ENCODE data around the gene CBR3.

Gene CBR3

DNA sequence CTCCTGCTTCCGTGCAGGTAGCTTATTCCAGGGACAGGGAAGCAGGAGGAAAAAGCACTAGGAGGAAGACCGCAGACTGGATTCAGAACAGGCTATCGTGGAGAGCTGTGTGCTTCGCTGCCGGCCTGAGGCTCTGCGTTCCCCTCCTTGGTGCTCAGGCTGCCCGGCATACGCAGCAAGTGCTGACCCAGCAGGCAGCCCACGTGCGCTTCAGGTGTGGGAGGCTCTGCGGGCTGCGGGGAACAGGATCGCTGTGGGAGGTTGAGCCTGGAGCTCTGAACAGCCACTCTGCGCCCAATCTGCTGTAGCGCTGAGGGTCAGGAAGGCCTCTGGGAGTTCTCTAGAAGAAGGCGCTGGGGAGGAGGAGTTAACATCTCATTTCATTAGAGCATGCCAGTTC, 49.7 kb downstream of the CBR3 start:
- H3K27ac ChIP-seq (ENCODE audit: low read depth, low read length) = no peak overlapping the region
- no peak overlapping the region for H3K18ac ChIP-seq (ENCODE audit: low read length)
- H3K23ac ChIP-seq (ENCODE audit: low read length) = no peak overlapping the region
- no peak overlapping the region for H3K9ac ChIP-seq (ENCODE audit: low read length)
- no peak overlapping the region for H2BK5ac ChIP-seq (ENCODE audit: low read length)
- no peak overlapping the region for H3K56ac ChIP-seq (ENCODE audit: low read length)
- H4K8ac ChIP-seq (ENCODE audit: low read depth, low read length) = no peak overlapping the region
- WGBS (ENCODE audit: extremely low coverage, insufficient coverage, low lambda C conversion rate) = no CpG with 5 or more reads among the region's 16 CpGs
- H3K27me3 ChIP-seq (ENCODE audit: insufficient read depth, low read length, poor library complexity) = no peaks in the 10 kb centered on the region
- H2AK5ac ChIP-seq (ENCODE audit: low read length) = no peak overlapping the region
- H3K36me3 ChIP-seq (ENCODE audit: control insufficient read depth, insufficient read depth, low read length) = no peaks in the 10 kb centered on the region
- no peaks in the 10 kb centered on the region for H3K4me1 ChIP-seq (ENCODE audit: control insufficient read depth, low read depth, low read length)
- no peaks in the 10 kb centered on the region for H3K79me1 ChIP-seq (ENCODE audit: low read length)
- no peak overlapping the region for H4K5ac ChIP-seq (ENCODE audit: low read length)
- H3K79me2 ChIP-seq (ENCODE audit: control insufficient read depth, insufficient read depth, low read length) = no peaks in the 10 kb centered on the region
- H3K4me3 ChIP-seq (ENCODE audit: low read length) = no peak overlapping the region
- H2BK120ac ChIP-seq (ENCODE audit: low read depth, low read length) = no peak overlapping the region
- H3K4ac ChIP-seq (ENCODE audit: low read depth, low read length) = no peak overlapping the region
- no peak overlapping the region for H2BK15ac ChIP-seq (replicated peaks; ENCODE audit: low read depth)
- no peak overlapping the region for H3K4me2 ChIP-seq (ENCODE audit: low read length)
- no peak for DNase-seq

DNA sequence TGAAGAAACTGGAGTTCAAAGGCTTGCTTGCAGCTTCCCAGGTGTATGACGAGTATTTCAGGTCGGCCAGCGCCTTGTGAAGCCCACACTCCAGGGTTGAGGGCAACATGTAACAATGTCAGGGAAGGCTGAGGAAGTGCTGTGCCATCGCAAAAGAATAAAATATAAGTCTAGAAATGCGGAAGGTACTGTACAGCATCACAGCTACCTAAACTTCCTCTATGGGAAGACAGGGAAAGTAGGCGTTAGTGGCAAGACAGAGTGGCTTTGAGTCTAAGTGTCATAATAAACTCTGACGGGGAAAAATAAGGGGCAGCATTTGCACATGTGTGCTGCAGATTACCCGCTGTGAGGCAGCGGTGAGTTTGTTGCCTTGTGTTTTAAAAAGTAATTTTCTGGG, 50.6 kb downstream of the CBR3 start:
- no peak overlapping the region for H3K4me3 ChIP-seq (ENCODE audit: low read length)
- no peak overlapping the region for H3K9ac ChIP-seq (ENCODE audit: low read length)
- H2BK15ac ChIP-seq (replicated peaks; ENCODE audit: low read depth) = no peak overlapping the region
- no CpG with 5 or more reads among the region's 9 CpGs for WGBS (ENCODE audit: extremely low coverage, insufficient coverage, low lambda C conversion rate)
- H3K27ac ChIP-seq (ENCODE audit: low read depth, low read length) = no peak overlapping the region
- no peak overlapping the region for H2AK5ac ChIP-seq (ENCODE audit: low read length)
- no peaks in the 10 kb centered on the region for H3K79me1 ChIP-seq (ENCODE audit: low read length)
- no peak overlapping the region for H3K18ac ChIP-seq (ENCODE audit: low read length)
- no peaks in the 10 kb centered on the region for H3K36me3 ChIP-seq (ENCODE audit: control insufficient read depth, insufficient read depth, low read length)
- H2BK5ac ChIP-seq (ENCODE audit: low read length) = no peak overlapping the region
- H3K56ac ChIP-seq (ENCODE audit: low read length) = no peak overlapping the region
- H3K4me2 ChIP-seq (ENCODE audit: low read length) = no peak overlapping the region
- DNase-seq = no peak
- no peak overlapping the region for H3K23ac ChIP-seq (ENCODE audit: low read length)
- H4K8ac ChIP-seq (ENCODE audit: low read depth, low read length) = no peak overlapping the region
- H4K5ac ChIP-seq (ENCODE audit: low read length) = no peak overlapping the region
- H3K79me2 ChIP-seq (ENCODE audit: control insufficient read depth, insufficient read depth, low read length) = no peaks in the 10 kb centered on the region
- H3K4ac ChIP-seq (ENCODE audit: low read depth, low read length) = no peak overlapping the region
- H3K27me3 ChIP-seq (ENCODE audit: insufficient read depth, low read length, poor library complexity) = no peaks in the 10 kb centered on the region
- no peak overlapping the region for H2BK120ac ChIP-seq (ENCODE audit: low read depth, low read length)
- no peaks in the 10 kb centered on the region for H3K4me1 ChIP-seq (ENCODE audit: control insufficient read depth, low read depth, low read length)

DNA sequence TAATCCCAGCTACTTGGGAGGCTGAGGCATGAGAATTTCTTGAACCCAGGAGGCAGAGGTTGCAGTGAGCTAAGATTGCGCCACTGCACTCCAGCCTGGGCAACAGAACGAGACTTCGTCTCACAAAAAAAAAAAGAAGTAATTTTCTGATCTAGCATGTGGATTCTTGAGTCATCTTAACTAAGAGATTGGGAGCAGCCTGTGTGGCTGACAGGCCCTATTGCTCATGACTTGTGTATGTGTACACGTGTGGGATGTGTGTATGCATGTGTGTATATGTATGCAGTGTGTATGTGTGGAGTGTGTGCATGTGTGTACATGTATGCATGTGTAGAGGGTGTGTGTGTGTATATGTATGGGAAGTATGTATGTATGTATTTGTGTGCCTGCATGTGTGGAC, 51.2 kb downstream of the CBR3 start:
- no peak overlapping the region for H4K8ac ChIP-seq (ENCODE audit: low read depth, low read length)
- H3K4me2 ChIP-seq (ENCODE audit: low read length) = no peak overlapping the region
- no peak overlapping the region for H4K5ac ChIP-seq (ENCODE audit: low read length)
- no peak overlapping the region for H2AK5ac ChIP-seq (ENCODE audit: low read length)
- no peak overlapping the region for H3K4ac ChIP-seq (ENCODE audit: low read depth, low read length)
- no peak overlapping the region for H3K56ac ChIP-seq (ENCODE audit: low read length)
- no peak overlapping the region for H3K27ac ChIP-seq (ENCODE audit: low read depth, low read length)
- no peak overlapping the region for H3K9ac ChIP-seq (ENCODE audit: low read length)
- no peaks in the 10 kb centered on the region for H3K36me3 ChIP-seq (ENCODE audit: control insufficient read depth, insufficient read depth, low read length)
- H3K23ac ChIP-seq (ENCODE audit: low read length) = no peak overlapping the region
- no peak overlapping the region for H2BK120ac ChIP-seq (ENCODE audit: low read depth, low read length)
- no peaks in the 10 kb centered on the region for H3K27me3 ChIP-seq (ENCODE audit: insufficient read depth, low read length, poor library complexity)
- H3K4me1 ChIP-seq (ENCODE audit: control insufficient read depth, low read depth, low read length) = no peaks in the 10 kb centered on the region
- no peak overlapping the region for H3K4me3 ChIP-seq (ENCODE audit: low read length)
- no peak overlapping the region for H2BK5ac ChIP-seq (ENCODE audit: low read length)
- no peak overlapping the region for H3K18ac ChIP-seq (ENCODE audit: low read length)
- no peak for DNase-seq
- H3K79me1 ChIP-seq (ENCODE audit: low read length) = no peaks in the 10 kb centered on the region
- no peaks in the 10 kb centered on the region for H3K79me2 ChIP-seq (ENCODE audit: control insufficient read depth, insufficient read depth, low read length)
- no CpG with 5 or more reads among the region's 4 CpGs for WGBS (ENCODE audit: extremely low coverage, insufficient coverage, low lambda C conversion rate)
- no peak overlapping the region for H2BK15ac ChIP-seq (replicated peaks; ENCODE audit: low read depth)

DNA sequence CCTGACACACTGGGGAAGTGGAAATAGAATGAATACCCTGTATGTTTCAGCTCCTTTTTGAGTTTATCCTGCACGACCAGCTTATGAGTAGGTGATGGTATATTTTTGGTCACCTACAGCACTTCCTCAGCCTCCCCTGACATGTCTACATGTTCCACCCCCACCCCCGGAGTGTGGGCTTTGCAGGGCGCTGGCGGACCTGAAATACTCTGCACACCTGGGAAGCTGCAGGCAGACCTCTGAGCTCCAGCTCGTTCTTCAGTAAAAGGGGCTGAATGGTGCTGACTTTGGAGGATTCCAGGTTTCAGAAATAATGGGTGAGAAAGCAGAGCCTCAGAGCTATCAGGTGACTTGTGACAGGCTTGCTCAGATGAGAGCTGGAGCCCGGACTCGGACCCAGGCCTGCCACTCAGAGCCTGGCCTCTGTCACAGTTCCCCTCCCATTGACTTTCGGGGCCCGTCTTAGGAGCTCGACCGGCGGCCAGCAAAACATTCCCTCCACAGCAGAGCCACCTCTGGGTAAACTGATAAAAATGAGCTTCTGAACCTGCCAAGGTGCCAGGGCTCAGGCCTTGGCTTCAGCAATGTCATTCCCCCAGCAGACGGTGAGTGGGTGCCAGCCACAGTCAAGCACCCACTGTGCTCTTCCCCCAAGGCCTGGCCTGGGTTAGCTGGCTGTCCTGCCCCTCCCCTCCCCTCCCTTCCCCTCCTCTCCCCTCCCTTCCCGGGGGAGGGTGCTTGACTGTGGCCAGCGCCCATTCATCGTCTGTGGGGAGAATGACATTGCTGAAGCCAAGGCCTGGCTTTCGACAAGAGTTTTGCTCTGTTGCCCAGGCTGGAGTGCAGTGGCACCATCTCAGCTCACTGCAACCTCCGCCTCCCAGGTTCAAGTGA, 51.9 kb downstream of the CBR3 start:
- no peaks in the 10 kb centered on the region for H3K27me3 ChIP-seq (ENCODE audit: insufficient read depth, low read length, poor library complexity)
- no peak overlapping the region for H3K4me3 ChIP-seq (ENCODE audit: low read length)
- no peak overlapping the region for H3K9ac ChIP-seq (ENCODE audit: low read length)
- no peak overlapping the region for H2AK5ac ChIP-seq (ENCODE audit: low read length)
- H3K27ac ChIP-seq (ENCODE audit: low read depth, low read length) = no peak overlapping the region
- H3K4me1 ChIP-seq (ENCODE audit: control insufficient read depth, low read depth, low read length) = no peaks in the 10 kb centered on the region
- no peak overlapping the region for H2BK5ac ChIP-seq (ENCODE audit: low read length)
- peak overlapping the region; percentile 1 for H3K23ac ChIP-seq (ENCODE audit: low read length)
- no peak overlapping the region for H3K4me2 ChIP-seq (ENCODE audit: low read length)
- no peak for DNase-seq
- H3K79me2 ChIP-seq (ENCODE audit: control insufficient read depth, insufficient read depth, low read length) = no peaks in the 10 kb centered on the region
- no peak overlapping the region for H4K8ac ChIP-seq (ENCODE audit: low read depth, low read length)
- no peak overlapping the region for H2BK120ac ChIP-seq (ENCODE audit: low read depth, low read length)
- H3K79me1 ChIP-seq (ENCODE audit: low read length) = no peaks in the 10 kb centered on the region
- H2BK15ac ChIP-seq (replicated peaks; ENCODE audit: low read depth) = no peak overlapping the region
- H3K56ac ChIP-seq (ENCODE audit: low read length) = no peak overlapping the region
- no peak overlapping the region for H4K5ac ChIP-seq (ENCODE audit: low read length)
- no peaks in the 10 kb centered on the region for H3K36me3 ChIP-seq (ENCODE audit: control insufficient read depth, insufficient read depth, low read length)
- H3K4ac ChIP-seq (ENCODE audit: low read depth, low read length) = no peak overlapping the region
- no CpG with 5 or more reads among the region's 18 CpGs for WGBS (ENCODE audit: extremely low coverage, insufficient coverage, low lambda C conversion rate)
- no peak overlapping the region for H3K18ac ChIP-seq (ENCODE audit: low read length)

DNA sequence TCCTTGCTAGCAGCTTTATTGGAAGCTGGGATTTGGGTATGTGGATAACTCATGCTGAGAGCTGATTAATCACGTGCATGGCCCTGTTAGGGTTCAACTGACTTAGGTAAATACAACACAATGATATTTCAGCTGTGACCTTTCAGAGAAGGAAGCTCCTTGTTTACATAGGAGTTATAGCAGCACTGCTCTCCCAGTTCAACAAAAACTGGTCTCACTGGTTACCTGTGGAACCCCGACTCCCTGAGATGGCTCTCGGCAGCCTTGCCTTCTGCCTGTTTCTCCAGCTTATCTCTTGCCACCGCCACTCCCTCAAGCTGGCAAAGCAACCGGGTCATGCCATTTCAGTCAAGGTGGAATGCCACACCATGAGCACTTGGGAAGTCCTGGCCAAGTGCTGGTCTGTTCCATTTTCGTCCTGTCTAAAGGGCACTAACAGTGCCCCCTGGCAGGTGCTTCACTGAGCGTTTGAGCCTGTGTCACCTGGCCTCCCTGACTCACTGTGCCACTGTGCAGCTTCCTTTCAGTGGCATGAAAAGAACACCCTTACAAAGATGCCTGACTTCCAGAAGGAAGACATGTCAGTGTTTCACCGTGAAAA, 53.3 kb downstream of the CBR3 start:
- no peak overlapping the region for H3K27ac ChIP-seq (ENCODE audit: low read depth, low read length)

More for the DNA sequence above, 53.3 kb downstream of the CBR3 start:
- no peak overlapping the region for H3K18ac ChIP-seq (ENCODE audit: low read length)
- no peaks in the 10 kb centered on the region for H3K79me2 ChIP-seq (ENCODE audit: control insufficient read depth, insufficient read depth, low read length)
- H2BK5ac ChIP-seq (ENCODE audit: low read length) = no peak overlapping the region
- H4K5ac ChIP-seq (ENCODE audit: low read length) = no peak overlapping the region
- H3K4me2 ChIP-seq (ENCODE audit: low read length) = no peak overlapping the region
- DNase-seq = no peak
- no peak overlapping the region for H3K9ac ChIP-seq (ENCODE audit: low read length)
- WGBS (ENCODE audit: extremely low coverage, insufficient coverage, low lambda C conversion rate) = no CpG with 5 or more reads among the region's 8 CpGs
- no peak overlapping the region for H2AK5ac ChIP-seq (ENCODE audit: low read length)
- no peaks in the 10 kb centered on the region for H3K4me1 ChIP-seq (ENCODE audit: control insufficient read depth, low read depth, low read length)
- H2BK120ac ChIP-seq (ENCODE audit: low read depth, low read length) = no peak overlapping the region
- H3K56ac ChIP-seq (ENCODE audit: low read length) = no peak overlapping the region
- H3K4me3 ChIP-seq (ENCODE audit: low read length) = no peak overlapping the region
- H2BK15ac ChIP-seq (replicated peaks; ENCODE audit: low read depth) = no peak overlapping the region
- H3K36me3 ChIP-seq (ENCODE audit: control insufficient read depth, insufficient read depth, low read length) = no peaks in the 10 kb centered on the region
- no peaks in the 10 kb centered on the region for H3K27me3 ChIP-seq (ENCODE audit: insufficient read depth, low read length, poor library complexity)
- H3K79me1 ChIP-seq (ENCODE audit: low read length) = no peaks in the 10 kb centered on the region
- H3K23ac ChIP-seq (ENCODE audit: low read length) = no peak overlapping the region
- no peak overlapping the region for H4K8ac ChIP-seq (ENCODE audit: low read depth, low read length)
- H3K4ac ChIP-seq (ENCODE audit: low read depth, low read length) = no peak overlapping the region

Measured in mesendoderm (in vitro differentiated cells).